Measurements from ENCODE around the gene RAB3IP. TPM values are rescaled to one million over a fixed set of nuclear protein-coding genes. Genes with fewer than 3 reads are reported as not detected.

Gene RAB3IP
- total and polyA plus RNA-seq, 4 donors, result 5.9 to 18.4 (median 14.4) TPM

GRCh38 chr12:69708649-69709048, 30.0 kb upstream of the RAB3IP start:
- intact Hi-C loops (cut with DNase I), result no loop called here
- Histone ChIP-seq H3K27me3 (ENCODE audit: control insufficient read depth in 1 of 2, insufficient read depth in 2 of 2, low read length in 1 of 2) (no peaks in the 10 kb centered on the region), H3K36me3 (ENCODE audit: control insufficient read depth in 1 of 2, insufficient read depth in 2 of 2, low read length in 1 of 2) (no peaks in the 10 kb centered on the region), H3K9me3 (ENCODE audit: control insufficient read depth, low read length) (peaks cover 1% of the 10 kb centered on the region), H3K27ac (ENCODE audit: low read depth in 1 of 2, low read length in 2 of 2) (no peak overlapping the region), H3K4me3 (ENCODE audit: low read length in 2 of 2) (no peak overlapping the region), H3K4me1 (ENCODE audit: control insufficient read depth in 1 of 2, insufficient read depth in 2 of 2, low read length in 2 of 2) (no peaks in the 10 kb centered on the region)
- DNase-seq, result no peak
- ATAC-seq (ENCODE audit: low FRiP score), result no peak
- WGBS, 2 donors, result 94 to 97% methylated on average over 3 of the region's 3 CpGs

- H3K27ac ChIP-seq (ENCODE audit: low read depth in 1 of 2, low read length in 2 of 2), result no peak overlapping the region
These were observed 25.8 kb upstream of the RAB3IP start for GRCh38 chr12:69712826-69713225.

GRCh38 chr12:69714542-69714941, 24.1 kb upstream of the RAB3IP start:
- DNase-seq, result no peak
- no peaks in the 10 kb centered on the region for H3K4me1 ChIP-seq (ENCODE audit: control insufficient read depth in 1 of 2, insufficient read depth in 2 of 2, low read length in 2 of 2)
- no peaks in the 10 kb centered on the region for H3K27me3 ChIP-seq (ENCODE audit: control insufficient read depth in 1 of 2, insufficient read depth in 2 of 2, low read length in 1 of 2)
- no peak overlapping the region for H3K27ac ChIP-seq (ENCODE audit: low read depth in 1 of 2, low read length in 2 of 2)
- H3K9me3 ChIP-seq (ENCODE audit: control insufficient read depth, low read length), result no peaks in the 10 kb centered on the region
- intact Hi-C loops (cut with DNase I), result no loop called here
- no peak for ATAC-seq (ENCODE audit: low FRiP score)
- no peaks in the 10 kb centered on the region for H3K36me3 ChIP-seq (ENCODE audit: control insufficient read depth in 1 of 2, insufficient read depth in 2 of 2, low read length in 1 of 2)
- WGBS, 2 donors, result 69 to 84% methylated on average over 3 of the region's 3 CpGs
- no peak overlapping the region for H3K4me3 ChIP-seq (ENCODE audit: low read length in 2 of 2)

More at GRCh38 chr12:69712826-69713225, 25.8 kb upstream of the RAB3IP start:
- no peaks in the 10 kb centered on the region for H3K9me3 ChIP-seq (ENCODE audit: control insufficient read depth, low read length)
- ATAC-seq (ENCODE audit: low FRiP score) (no peak), DNase-seq (no peak)
- no peaks in the 10 kb centered on the region for H3K27me3 ChIP-seq (ENCODE audit: control insufficient read depth in 1 of 2, insufficient read depth in 2 of 2, low read length in 1 of 2)
- 93 to 94% methylated on average over 2 of the region's 2 CpGs for WGBS, 2 donors
- intact Hi-C loops (cut with DNase I), result no loop called here
- H3K4me3 ChIP-seq (ENCODE audit: low read length in 2 of 2), result no peak overlapping the region
- H3K36me3 ChIP-seq (ENCODE audit: control insufficient read depth in 1 of 2, insufficient read depth in 2 of 2, low read length in 1 of 2), result no peaks in the 10 kb centered on the region
- no peaks in the 10 kb centered on the region for H3K4me1 ChIP-seq (ENCODE audit: control insufficient read depth in 1 of 2, insufficient read depth in 2 of 2, low read length in 2 of 2)

- no peak overlapping the region for H3K4me3 ChIP-seq (ENCODE audit: low read length in 2 of 2)
- H3K4me1 ChIP-seq (ENCODE audit: control insufficient read depth in 1 of 2, insufficient read depth in 2 of 2, low read length in 2 of 2), result no peaks in the 10 kb centered on the region
- WGBS, 2 donors, result 30 to 53% methylated on average over 1 of the region's 1 CpG
- ATAC-seq (ENCODE audit: low FRiP score), result no peak
- intact Hi-C loops (cut with DNase I), result no loop called here
- H3K9me3 ChIP-seq (ENCODE audit: control insufficient read depth, low read length), result no peaks in the 10 kb centered on the region
- no peaks in the 10 kb centered on the region for H3K36me3 ChIP-seq (ENCODE audit: control insufficient read depth in 1 of 2, insufficient read depth in 2 of 2, low read length in 1 of 2)
- no peak for DNase-seq
- H3K27me3 ChIP-seq (ENCODE audit: control insufficient read depth in 1 of 2, insufficient read depth in 2 of 2, low read length in 1 of 2), result no peaks in the 10 kb centered on the region
- H3K27ac ChIP-seq (ENCODE audit: low read depth in 1 of 2, low read length in 2 of 2), result no peak overlapping the region
These were observed 19.0 kb upstream of the RAB3IP start for GRCh38 chr12:69719336-69720316.

GRCh38 chr12:69720750-69721149, 17.9 kb upstream of the RAB3IP start:
- no peak overlapping the region for H3K27ac ChIP-seq (ENCODE audit: low read depth in 1 of 2, low read length in 2 of 2)
- no peak overlapping the region for H3K4me3 ChIP-seq (ENCODE audit: low read length in 2 of 2)
- DNase-seq (no peak), ATAC-seq (ENCODE audit: low FRiP score) (no peak)
- WGBS, 2 donors, result 60 to 62% methylated on average over 3 of the region's 3 CpGs
- H3K4me1 ChIP-seq (ENCODE audit: control insufficient read depth in 1 of 2, insufficient read depth in 2 of 2, low read length in 2 of 2), result no peaks in the 10 kb centered on the region
- no peaks in the 10 kb centered on the region for H3K9me3 ChIP-seq (ENCODE audit: control insufficient read depth, low read length)
- H3K36me3 ChIP-seq (ENCODE audit: control insufficient read depth in 1 of 2, insufficient read depth in 2 of 2, low read length in 1 of 2), result no peaks in the 10 kb centered on the region
- intact Hi-C loops (cut with DNase I), result no loop called here
- H3K27me3 ChIP-seq (ENCODE audit: control insufficient read depth in 1 of 2, insufficient read depth in 2 of 2, low read length in 1 of 2), result no peaks in the 10 kb centered on the region

- DNase-seq, result no peak
- H3K4me3 ChIP-seq (ENCODE audit: low read length in 2 of 2), result no peak overlapping the region
- no peak for ATAC-seq (ENCODE audit: low FRiP score)
- intact Hi-C loops (cut with DNase I), result no loop called here
- WGBS, 2 donors, result 46 to 55% methylated on average over 4 of the region's 4 CpGs
- H3K27ac ChIP-seq (ENCODE audit: low read depth in 1 of 2, low read length in 2 of 2), result no peak overlapping the region
- H3K27me3 ChIP-seq (ENCODE audit: control insufficient read depth in 1 of 2, insufficient read depth in 2 of 2, low read length in 1 of 2), result no peaks in the 10 kb centered on the region
- H3K4me1 ChIP-seq (ENCODE audit: control insufficient read depth in 1 of 2, insufficient read depth in 2 of 2, low read length in 2 of 2), result no peaks in the 10 kb centered on the region
- H3K36me3 ChIP-seq (ENCODE audit: control insufficient read depth in 1 of 2, insufficient read depth in 2 of 2, low read length in 1 of 2), result no peaks in the 10 kb centered on the region
- no peaks in the 10 kb centered on the region for H3K9me3 ChIP-seq (ENCODE audit: control insufficient read depth, low read length)
These were observed 11.7 kb upstream of the RAB3IP start for GRCh38 chr12:69726922-69727321.

- ATAC-seq (ENCODE audit: low FRiP score), result no peak
- no peaks in the 10 kb centered on the region for H3K36me3 ChIP-seq (ENCODE audit: control insufficient read depth in 1 of 2, insufficient read depth in 2 of 2, low read length in 1 of 2)
- no peak for DNase-seq
- intact Hi-C loops (cut with DNase I), result no loop called here
- no peaks in the 10 kb centered on the region for H3K4me1 ChIP-seq (ENCODE audit: control insufficient read depth in 1 of 2, insufficient read depth in 2 of 2, low read length in 2 of 2)
- no peaks in the 10 kb centered on the region for H3K9me3 ChIP-seq (ENCODE audit: control insufficient read depth, low read length)
- H3K4me3 ChIP-seq (ENCODE audit: low read length in 2 of 2), result no peak overlapping the region
- H3K27me3 ChIP-seq (ENCODE audit: control insufficient read depth in 1 of 2, insufficient read depth in 2 of 2, low read length in 1 of 2), result no peaks in the 10 kb centered on the region
- no peak overlapping the region for H3K27ac ChIP-seq (ENCODE audit: low read depth in 1 of 2, low read length in 2 of 2)
- 66 to 86% methylated on average over 1 of the region's 1 CpG for WGBS, 2 donors
These were observed 6.6 kb upstream of the RAB3IP start for GRCh38 chr12:69732088-69732487.

DNA sequence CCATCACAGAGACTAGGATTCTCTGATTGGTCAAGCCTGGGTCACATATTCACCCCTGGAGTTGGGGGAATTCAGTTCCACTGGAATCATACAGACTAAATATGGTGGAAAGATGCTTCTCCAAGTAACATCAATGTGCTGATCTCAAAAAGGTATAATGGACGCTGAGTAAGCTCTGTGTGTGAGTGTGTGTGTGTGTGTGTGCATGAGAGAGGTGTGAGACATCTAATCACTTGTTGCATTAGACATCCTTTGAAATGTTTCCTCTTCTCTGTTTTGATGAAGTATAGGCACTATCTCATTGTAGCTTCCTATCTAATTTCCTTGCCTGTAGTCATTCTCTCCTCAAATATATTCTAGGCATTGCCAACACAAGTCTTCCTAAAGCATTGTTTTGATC, 5.0 kb upstream of the RAB3IP start:
- 67 to 71% methylated on average over 1 of the region's 1 CpG for WGBS, 2 donors
- no peak overlapping the region for H3K4me3 ChIP-seq (ENCODE audit: low read length in 2 of 2)
- no peak overlapping the region for H3K27ac ChIP-seq (ENCODE audit: low read depth in 1 of 2, low read length in 2 of 2)
- ATAC-seq (ENCODE audit: low FRiP score), result no peak
- no peak for DNase-seq
- no peaks in the 10 kb centered on the region for H3K9me3 ChIP-seq (ENCODE audit: control insufficient read depth, low read length)
- H3K4me1 ChIP-seq (ENCODE audit: control insufficient read depth in 1 of 2, insufficient read depth in 2 of 2, low read length in 2 of 2), result no peaks in the 10 kb centered on the region
- H3K27me3 ChIP-seq (ENCODE audit: control insufficient read depth in 1 of 2, insufficient read depth in 2 of 2, low read length in 1 of 2), result no peaks in the 10 kb centered on the region
- H3K36me3 ChIP-seq (ENCODE audit: control insufficient read depth in 1 of 2, insufficient read depth in 2 of 2, low read length in 1 of 2), result no peaks in the 10 kb centered on the region
- intact Hi-C loops (cut with DNase I), result no loop called here

Measured in aorta (tissue), 5 donors.